ENCODE measurements around the gene ERCC5.

Gene ERCC5

GRCh38 chr13:102839462-102839861 is 6.4 kb upstream of the ERCC5 start:
- no peak for DNase-seq (ENCODE audit: low read depth, low spot score)

GRCh38 chr13:102845289-102845629 is 573 bp upstream of the ERCC5 start:
- DNase-seq (ENCODE audit: low read depth, low spot score) = no peak

- DNase-seq (ENCODE audit: low read depth, low spot score) = no peak
Observed at GRCh38 chr13:102846261-102847015, 606 bp downstream of the ERCC5 start.

GRCh38 chr13:102847272-102848234 is 1.7 kb downstream of the ERCC5 start:
- no peak for DNase-seq (ENCODE audit: low read depth, low spot score)

- DNase-seq (ENCODE audit: low read depth, low spot score) = no peak
Observed at GRCh38 chr13:102848956-102849355, 3.1 kb downstream of the ERCC5 start.

- no peak for DNase-seq (ENCODE audit: low read depth, low spot score)
Observed at GRCh38 chr13:102852556-102852955, 6.7 kb downstream of the ERCC5 start.

GRCh38 chr13:102854675-102855074 is 8.8 kb downstream of the ERCC5 start:
- DNase-seq (ENCODE audit: low read depth, low spot score) = no peak

- no peak for DNase-seq (ENCODE audit: low read depth, low spot score)
Observed at GRCh38 chr13:102856557-102856956, 10.7 kb downstream of the ERCC5 start.

- no peak for DNase-seq (ENCODE audit: low read depth, low spot score)
Observed at GRCh38 chr13:102862624-102863210, 16.9 kb downstream of the ERCC5 start.

- no peak for DNase-seq (ENCODE audit: low read depth, low spot score)
Observed at GRCh38 chr13:102863590-102863989, 17.8 kb downstream of the ERCC5 start.

GRCh38 chr13:102868366-102868936 is 22.6 kb downstream of the ERCC5 start:
- no peak for DNase-seq (ENCODE audit: low read depth, low spot score)

- no peak for DNase-seq (ENCODE audit: low read depth, low spot score)
Observed at GRCh38 chr13:102869948-102870676, 24.3 kb downstream of the ERCC5 start.

GRCh38 chr13:102870677-102871415 is 25.0 kb downstream of the ERCC5 start:
- DNase-seq (ENCODE audit: low read depth, low spot score) = no peak

GRCh38 chr13:102872131-102872530 is 26.3 kb downstream of the ERCC5 start:
- no peak for DNase-seq (ENCODE audit: low read depth, low spot score)

GRCh38 chr13:102872531-102872930 is 26.7 kb downstream of the ERCC5 start:
- no peak for DNase-seq (ENCODE audit: low read depth, low spot score)

GRCh38 chr13:102873653-102874052 is 27.8 kb downstream of the ERCC5 start:
- no peak for DNase-seq (ENCODE audit: low read depth, low spot score)

- DNase-seq (ENCODE audit: low read depth, low spot score) = no peak
Observed at GRCh38 chr13:102875256-102875655, 29.4 kb downstream of the ERCC5 start.

GRCh38 chr13:102877303-102877702 is 31.5 kb downstream of the ERCC5 start:
- no peak for DNase-seq (ENCODE audit: low read depth, low spot score)

GRCh38 chr13:102878481-102878880 is 32.6 kb downstream of the ERCC5 start:
- DNase-seq (ENCODE audit: low read depth, low spot score) = no peak

- no peak for DNase-seq (ENCODE audit: low read depth, low spot score)
Observed at GRCh38 chr13:102879793-102880499, 34.1 kb downstream of the ERCC5 start.
